BJ (cell line): ENCODE data around the gene PIGK. TPM values are rescaled to one million over a fixed set of nuclear protein-coding genes. Genes with fewer than 3 reads are reported as not detected.

Source experiments
- CTCF ChIA-PET: fragments of 350-600 bp; formaldehyde crosslinking; extraction: SDS; loops from one replicate; lab custom pipeline; 2021; ENCODE audit warnings: antibody characterized with exemption, inconsistent platforms; lab: Yijun Ruan, JAX
- POLR2A ChIA-PET: fragments of 300-600 bp; sonication (Branson Sonifier 250); formaldehyde crosslinking; extraction: SDS; loops from one replicate; lab custom pipeline; 2021; ENCODE audit warnings: antibody characterized with exemption; lab: Charles Lee
- DNase-seq: peaks from one replicate; pipeline ENCODE4 v3.0.0-alpha.2; 2011; ENCODE audit warnings: low read depth
- H3K27me3 ChIP-seq: 2 replicates; pipeline ENCODE4 v1.6.0; 2011; ENCODE audit warnings: low read length; ENCODE audit not compliant: control insufficient read depth, insufficient read depth
- H3K36me3 ChIP-seq: 2 replicates; pipeline ENCODE4 v1.5.1; 2011; ENCODE audit warnings: low read length; ENCODE audit not compliant: control insufficient read depth, insufficient read depth
- H3K4me3 ChIP-seq: 2 replicates; pipeline ENCODE4 v1.5.1; 2011; ENCODE audit warnings: low read depth, mild to moderate bottlenecking, control low read depth, low read length
- CTCF ChIP-seq: IDR thresholded peaks from 2 replicates; pipeline ENCODE4 v1.5.1; 2011; ENCODE audit warnings: low read depth, mild to moderate bottlenecking, control low read depth, inconsistent platforms, low read length, moderate library complexity; ENCODE audit not compliant: insufficient read depth
- polyA plus RNA-seq: library from polyadenylated mRNA; depleted of rRNA; stranded (reverse); fragments of >200 nt; gene quantifications from 2 replicates; pipeline ENCODE4 v1.2.3, GENCODE V29; 2011

Gene PIGK
- polyA plus RNA-seq, 1 experiment, result 12.7 TPM

DNA sequence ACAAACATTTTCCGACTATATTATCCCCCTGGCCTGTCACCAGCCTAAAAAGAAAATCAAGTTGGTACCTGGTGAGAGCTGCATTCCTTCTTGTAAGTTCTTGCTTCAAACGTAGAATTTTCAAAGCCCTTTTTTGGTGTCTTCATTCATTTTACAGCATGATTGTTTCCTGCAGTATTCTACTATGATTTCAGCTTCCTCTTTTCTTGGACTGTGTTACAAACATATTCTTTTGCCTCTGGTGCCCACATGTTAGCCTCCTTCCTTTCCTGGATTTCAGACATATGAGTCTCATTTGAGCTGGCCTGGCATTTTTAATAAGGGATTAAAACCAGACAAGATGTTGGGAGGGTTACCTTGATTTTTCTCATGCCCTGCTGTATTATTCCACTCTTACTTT, 142.5 kb downstream of the PIGK start:
- H3K4me3 ChIP-seq, result no peak overlapping the region
- POLR2A ChIA-PET, result no interaction called here
- H3K27me3 ChIP-seq, result no peaks in the 10 kb centered on the region
- H3K36me3 ChIP-seq, result no peaks in the 10 kb centered on the region
- CTCF ChIA-PET, result no interaction called here
- DNase-seq, result no peak
- TF ChIP-seq CTCF, result no peak

- H3K4me3 ChIP-seq, result no peak overlapping the region
- ChIA-PET POLR2A (no interaction called here), CTCF (interaction anchor here (1.2 kb wide), 1 partner anchor 8 kb away, joined by 3 read pairs; no protein-coding TSS in a partner anchor)
- no peak for TF ChIP-seq CTCF
- H3K36me3 ChIP-seq, result no peaks in the 10 kb centered on the region
- no peaks in the 10 kb centered on the region for H3K27me3 ChIP-seq
- DNase-seq, result no peak
Measured at GRCh38 chr1:77068013-77068412, 151.2 kb downstream of the PIGK start.

DNA sequence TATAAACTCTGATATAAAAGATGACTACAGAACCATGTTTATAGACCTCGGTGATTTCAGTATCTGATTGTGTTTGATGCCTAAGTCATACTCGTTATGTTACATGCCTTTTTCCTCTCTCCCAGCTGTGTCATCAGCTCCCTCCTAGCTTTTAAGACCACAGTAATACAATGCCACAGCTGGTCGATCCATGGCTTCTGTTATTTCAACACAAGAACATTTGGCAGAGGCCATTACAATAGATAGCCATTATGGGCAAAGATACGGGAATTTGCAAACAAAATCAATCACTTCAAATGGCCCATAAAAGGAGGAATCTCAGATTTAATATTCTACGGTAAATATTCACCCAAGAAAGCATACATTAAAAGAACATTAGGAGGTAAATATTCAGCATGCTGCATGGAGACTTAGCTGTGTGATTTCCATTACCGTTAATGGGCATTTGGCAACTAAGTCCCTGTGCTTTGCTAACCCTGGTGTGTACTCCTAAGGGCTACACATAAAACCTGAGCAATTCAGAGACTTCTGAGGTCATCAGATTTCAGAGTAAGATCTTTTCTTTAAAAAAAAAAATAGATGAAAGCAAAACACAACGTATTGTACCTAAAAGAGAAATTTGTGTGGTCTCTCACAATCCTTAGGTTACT, 153.4 kb downstream of the PIGK start:
- no peak for TF ChIP-seq CTCF
- Histone ChIP-seq H3K4me3 (no peak overlapping the region), H3K27me3 (no peaks in the 10 kb centered on the region), H3K36me3 (no peaks in the 10 kb centered on the region)
- CTCF ChIA-PET, result no interaction called here
- DNase-seq, result no peak
- POLR2A ChIA-PET, result no interaction called here

DNA sequence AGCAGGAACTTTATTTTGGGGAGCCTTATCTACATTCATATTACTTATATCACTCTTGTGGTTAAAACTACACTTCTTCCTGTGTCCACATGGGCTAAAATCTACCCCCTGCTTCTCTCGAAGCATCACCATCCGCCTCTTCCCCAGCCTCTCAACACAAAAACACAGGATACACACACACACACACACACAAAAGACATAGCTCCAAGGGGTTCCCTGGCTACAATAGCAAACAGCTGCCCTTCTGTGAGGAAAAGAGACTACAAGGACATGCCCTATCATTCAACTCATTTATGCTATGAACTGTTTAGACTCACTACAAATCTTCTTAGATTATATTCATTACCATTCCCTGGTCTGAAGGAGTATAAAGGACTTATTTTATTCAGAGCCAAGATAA, 155.0 kb downstream of the PIGK start:
- no peaks in the 10 kb centered on the region for H3K27me3 ChIP-seq
- no peak overlapping the region for H3K4me3 ChIP-seq
- H3K36me3 ChIP-seq, result no peaks in the 10 kb centered on the region
- TF ChIP-seq CTCF, result no peak
- ChIA-PET CTCF (no interaction called here), POLR2A (no interaction called here)
- DNase-seq, result no peak

DNA sequence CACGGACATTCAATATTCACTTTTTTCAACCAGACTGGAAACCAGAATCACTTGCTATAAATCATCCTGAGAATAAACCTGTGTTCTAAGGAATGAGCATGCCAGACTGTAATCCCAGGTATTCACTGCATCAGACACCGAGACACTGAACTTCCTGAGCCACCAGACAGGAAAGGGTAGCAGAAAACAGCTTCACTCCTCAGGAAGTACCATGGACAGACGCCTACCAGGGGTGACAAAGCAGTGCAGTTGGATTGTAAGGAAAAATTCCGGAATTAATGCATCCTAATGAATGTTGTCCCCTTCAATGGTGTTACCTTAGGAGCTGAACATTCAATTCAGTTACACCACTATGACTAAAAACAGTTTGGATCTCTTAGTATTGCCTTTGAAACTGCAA, 156.1 kb downstream of the PIGK start:
- Histone ChIP-seq H3K36me3 (no peaks in the 10 kb centered on the region), H3K27me3 (0 out of 2 replicates have a peak, but pooled peaks cover 2% of the 10 kb centered on the region), H3K4me3 (no peak overlapping the region)
- no peak for TF ChIP-seq CTCF
- ChIA-PET POLR2A (no interaction called here), CTCF (no interaction called here)
- no peak for DNase-seq
